Hematopoietic multipotent progenitor cell treated with erythropoietin and hydrocortisone succinate and interleukin-3 and kit ligand, for 4 days (in vitro differentiated cells): ENCODE data around the gene ADGRL3.
A peak's percentile ranks its signal among the peaks of the same experiment; 100 is the strongest.
"Not testable (repeated sequence)": the region's sequence is repeated elsewhere in the genome, so short reads cannot be mapped to it uniquely, and the experiment has no call there.

ENCODE experiments used
- DNase-seq: peaks from one replicate; pipeline ENCODE4 v3.0.0-alpha.2; 2015

Gene ADGRL3

DNA sequence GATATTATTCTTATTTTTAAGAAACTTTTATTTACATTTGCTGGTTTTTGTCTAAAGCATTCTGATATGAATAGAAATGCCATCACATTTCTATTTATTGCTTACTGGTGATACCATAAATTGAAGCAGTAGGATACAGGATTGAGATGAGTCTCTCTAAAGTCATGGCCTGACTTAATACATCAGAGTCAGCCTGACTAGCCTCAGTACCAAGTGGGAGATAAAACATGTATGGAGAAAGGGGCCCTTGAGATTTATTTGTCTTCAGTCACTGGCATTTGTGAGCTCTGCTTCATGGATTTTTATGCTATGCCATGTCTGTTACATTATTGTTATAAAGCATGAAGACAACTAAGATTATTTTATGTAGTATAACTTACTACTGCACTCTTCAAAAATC lies 465.5 kb downstream of the ADGRL3 start:
- DNase-seq = no peak

DNA sequence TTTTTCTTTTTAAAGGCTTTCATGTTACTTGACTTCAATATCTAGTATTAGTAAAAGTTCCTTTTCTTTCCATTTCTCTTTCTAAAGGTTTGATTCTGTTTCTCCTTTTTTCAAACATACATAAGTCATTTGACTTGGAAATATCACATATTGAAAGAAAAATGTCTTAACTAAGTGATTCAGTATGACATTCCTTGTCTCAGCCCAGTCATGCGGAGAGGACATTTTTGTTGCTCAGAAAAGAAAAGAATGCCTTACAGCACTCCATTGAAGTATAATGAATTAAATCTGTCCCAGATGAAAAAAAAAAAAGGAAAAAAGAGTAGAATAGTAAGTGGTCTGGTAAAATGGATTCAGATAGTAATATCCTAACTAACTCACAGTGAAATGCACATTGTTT lies 466.1 kb downstream of the ADGRL3 start:
- no peak for DNase-seq

- DNase-seq = no peak
These were observed 471.5 kb downstream of the ADGRL3 start for GRCh38 chr4:61671599-61671998.

- DNase-seq = no peak
These were observed 475.3 kb downstream of the ADGRL3 start for GRCh38 chr4:61675464-61675863.

- DNase-seq = no peak
These were observed 478.2 kb downstream of the ADGRL3 start for GRCh38 chr4:61678297-61678696.

GRCh38 chr4:61693520-61693919 lies 493.4 kb downstream of the ADGRL3 start:
- no peak for DNase-seq

DNA sequence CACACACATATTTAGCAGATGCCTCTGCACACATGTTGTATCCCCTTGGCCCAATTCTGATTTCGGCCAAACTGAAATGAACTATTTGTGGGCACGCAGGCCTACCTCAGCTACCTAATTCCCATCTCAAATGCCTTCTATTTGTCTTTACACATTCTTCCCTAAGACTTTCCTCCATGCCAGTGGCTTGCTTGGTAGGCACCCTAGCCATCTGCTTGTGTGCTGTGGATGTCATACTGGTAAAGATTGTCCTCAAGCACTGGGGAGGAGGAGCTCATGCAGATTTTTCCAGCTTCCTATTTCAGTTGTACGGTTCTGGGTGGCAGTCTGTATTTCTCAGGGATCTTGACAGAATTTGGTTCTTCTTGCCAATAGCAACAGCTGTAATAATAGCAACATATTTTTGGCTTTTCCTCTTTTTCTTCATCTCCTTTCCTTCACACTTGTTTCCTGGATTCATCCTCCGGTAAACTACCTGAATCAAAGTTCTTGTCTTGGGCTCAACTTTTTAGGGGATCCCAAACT lies 514.3 kb downstream of the ADGRL3 start:
- DNase-seq = no peak

DNA sequence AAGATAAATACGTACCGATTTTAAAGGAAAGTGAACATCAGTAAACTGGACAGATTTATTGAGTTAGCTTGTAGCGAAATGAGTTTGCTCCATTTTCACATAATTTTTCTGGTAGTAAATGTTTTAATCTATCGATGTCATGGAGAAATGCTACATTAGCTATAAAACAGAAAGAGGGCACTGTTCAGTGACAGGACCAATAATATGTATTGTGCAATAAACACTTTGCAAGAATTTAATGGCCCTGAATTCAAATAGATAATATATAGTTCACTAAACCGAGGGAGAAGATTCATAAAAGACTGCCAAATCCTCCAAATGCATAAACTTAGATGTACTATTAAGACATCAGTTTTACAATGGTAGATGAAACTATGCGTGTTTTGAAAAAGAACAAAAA lies 516.3 kb downstream of the ADGRL3 start:
- no peak for DNase-seq

GRCh38 chr4:61723492-61723891 lies 523.4 kb downstream of the ADGRL3 start:
- DNase-seq = no peak

DNA sequence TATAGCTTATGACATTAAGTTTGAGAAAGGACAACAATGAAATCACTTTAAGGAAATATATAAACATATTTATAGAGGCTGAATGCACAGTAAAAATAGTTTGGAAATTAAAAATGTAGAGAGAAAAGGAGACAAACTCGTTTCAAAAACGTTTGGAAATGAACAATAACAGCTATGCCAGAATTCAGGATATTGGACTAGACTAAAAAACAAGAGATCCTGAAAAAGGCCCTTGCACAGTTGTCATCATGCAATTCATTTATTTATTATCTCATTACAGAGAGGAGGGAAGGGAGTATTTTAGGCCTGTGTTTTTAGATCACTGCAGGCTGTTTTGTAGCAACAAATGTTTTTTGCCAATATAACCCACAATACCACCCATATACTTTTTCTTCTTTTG lies 527.2 kb downstream of the ADGRL3 start:
- DNase-seq = no peak

DNA sequence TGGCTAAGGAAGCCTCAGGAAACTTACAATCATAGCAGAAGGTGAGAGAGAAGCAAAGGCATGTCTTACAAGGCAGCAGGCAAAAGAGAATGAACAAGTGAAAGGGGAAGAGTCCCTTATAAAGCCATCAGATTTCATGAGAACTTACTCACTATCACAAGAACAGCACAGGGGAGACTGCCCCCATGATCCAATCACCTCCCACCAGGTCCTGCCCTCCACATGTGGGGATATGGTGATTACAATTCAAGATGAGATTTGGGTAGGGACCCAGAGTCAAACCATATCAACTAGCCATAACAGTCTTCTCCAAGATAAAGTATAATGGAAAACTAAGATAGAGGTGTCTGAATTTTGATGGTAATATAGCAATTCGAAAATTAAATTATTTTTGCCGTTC lies 534.3 kb downstream of the ADGRL3 start:
- no peak for DNase-seq

DNA sequence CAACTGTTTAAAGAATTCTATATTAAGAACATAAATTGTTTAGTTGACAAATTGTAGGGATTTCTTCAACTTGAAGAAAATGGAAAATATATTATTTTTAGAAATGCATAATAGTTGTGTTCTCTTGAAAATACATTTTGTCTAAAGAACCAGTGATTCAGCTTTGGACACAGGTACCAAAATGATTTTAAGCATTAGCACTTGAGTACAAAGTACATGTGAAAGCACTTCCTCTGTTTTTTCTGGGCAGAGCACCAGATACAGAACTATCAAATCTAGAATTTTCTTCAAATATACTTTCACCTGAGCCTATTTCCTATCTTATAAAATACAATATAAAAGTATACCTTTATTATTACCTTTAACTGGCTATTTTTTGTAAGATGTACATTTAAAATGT lies 539.8 kb downstream of the ADGRL3 start:
- no peak for DNase-seq

DNA sequence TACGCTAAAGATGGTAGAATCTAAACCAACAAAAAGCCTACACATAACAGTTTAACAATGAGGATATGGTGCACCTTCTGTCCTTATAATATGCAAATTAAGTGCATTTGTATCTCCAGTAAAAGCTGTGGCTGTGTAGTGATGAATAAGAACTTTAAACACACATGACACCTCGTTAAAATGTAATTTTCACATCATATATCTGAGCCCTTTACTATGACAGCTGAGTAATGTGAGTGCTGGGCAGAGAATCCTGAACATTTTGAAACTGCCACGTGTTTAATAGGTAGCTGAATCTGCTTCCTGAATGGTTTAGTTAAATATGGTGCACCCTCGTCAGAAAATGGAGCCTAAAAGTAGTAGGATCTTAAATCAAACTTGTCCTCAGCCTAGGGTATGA lies 540.8 kb downstream of the ADGRL3 start:
- no peak for DNase-seq

- DNase-seq = peak; percentile 55
These were observed 541.4 kb downstream of the ADGRL3 start for GRCh38 chr4:61741327-61742096.

GRCh38 chr4:61750810-61751209 lies 550.7 kb downstream of the ADGRL3 start:
- DNase-seq = no peak

- no peak for DNase-seq
These were observed 552.5 kb downstream of the ADGRL3 start for GRCh38 chr4:61752617-61753016.

DNA sequence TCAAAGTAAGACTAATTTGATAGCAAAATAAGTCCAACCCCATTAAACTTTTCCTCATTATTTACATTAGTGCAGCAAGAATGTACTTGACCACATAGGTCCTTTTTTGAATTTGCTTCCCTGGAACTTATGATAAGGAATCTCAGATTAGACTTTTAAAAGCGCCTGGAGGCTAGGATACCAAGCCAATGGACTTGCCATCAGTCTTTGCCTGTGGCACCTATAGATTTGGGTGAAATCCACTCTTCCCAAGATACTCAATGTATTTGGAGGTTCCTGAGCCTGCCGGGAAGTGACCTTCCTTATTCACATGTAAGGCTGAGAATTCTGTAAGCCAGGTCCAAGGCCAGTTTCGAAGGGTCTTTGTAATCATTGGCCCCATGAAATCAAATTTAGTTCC lies 553.6 kb downstream of the ADGRL3 start:
- DNase-seq = no peak

DNA sequence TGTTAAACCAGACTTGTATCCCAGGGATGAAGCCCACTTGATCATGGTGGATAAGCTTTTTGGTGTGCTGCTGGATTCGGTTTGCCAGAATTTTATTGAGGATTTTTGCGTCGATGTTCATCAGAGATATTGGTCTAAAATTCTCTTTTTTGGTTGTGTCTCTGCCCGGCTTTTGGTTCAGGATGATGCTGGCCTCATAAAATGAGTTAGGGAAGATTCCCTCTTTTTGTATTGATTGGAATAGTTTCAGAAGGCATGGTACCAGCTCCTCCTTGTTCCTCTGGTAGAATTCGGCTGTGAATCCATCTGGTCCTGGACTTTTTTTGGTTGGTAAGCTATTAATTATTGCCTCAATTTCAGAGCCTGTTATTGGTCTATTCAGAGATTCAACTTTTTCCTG lies 556.8 kb downstream of the ADGRL3 start:
- DNase-seq = not testable (repeated sequence)

DNA sequence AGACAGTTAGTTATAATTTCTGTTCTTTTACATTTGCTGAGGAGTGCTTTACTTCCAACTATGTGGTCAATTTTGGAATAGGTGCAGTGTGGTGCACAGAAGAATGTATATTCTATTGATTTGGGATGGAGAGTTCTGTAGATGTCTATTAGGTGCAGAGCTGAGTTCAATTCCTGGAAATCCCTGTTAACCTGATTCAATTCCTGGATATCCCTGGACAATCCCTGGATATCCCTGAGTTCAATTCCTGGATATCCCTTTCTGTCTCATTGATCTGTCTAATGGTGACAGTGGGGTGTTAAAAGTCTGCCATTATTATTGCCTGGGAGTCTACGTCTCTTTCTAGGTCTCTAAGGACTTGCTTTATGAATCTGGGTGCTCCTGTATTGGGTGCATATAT lies 557.9 kb downstream of the ADGRL3 start:
- not testable (repeated sequence) for DNase-seq

DNA sequence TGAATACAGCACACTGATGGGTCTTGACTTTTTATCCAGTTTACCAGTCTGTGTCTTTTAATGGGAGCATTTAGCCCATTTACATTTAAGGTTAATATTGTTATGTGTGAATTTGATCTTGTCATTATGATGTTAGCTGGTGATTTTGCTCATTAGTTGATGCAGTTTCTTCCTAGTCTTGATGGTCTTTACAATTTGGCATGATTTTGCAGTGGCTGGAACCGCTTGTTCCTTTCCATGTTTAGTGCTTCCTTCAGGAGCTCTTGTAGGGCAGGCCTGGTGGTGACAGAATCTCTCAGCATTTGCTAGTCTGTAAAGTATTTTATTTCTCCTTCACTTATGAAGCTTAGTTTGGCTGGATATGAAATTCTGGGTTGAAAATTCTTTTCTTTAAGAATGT lies 558.5 kb downstream of the ADGRL3 start:
- not testable (repeated sequence) for DNase-seq

GRCh38 chr4:61759245-61759644 lies 559.1 kb downstream of the ADGRL3 start:
- not testable (repeated sequence) for DNase-seq

DNA sequence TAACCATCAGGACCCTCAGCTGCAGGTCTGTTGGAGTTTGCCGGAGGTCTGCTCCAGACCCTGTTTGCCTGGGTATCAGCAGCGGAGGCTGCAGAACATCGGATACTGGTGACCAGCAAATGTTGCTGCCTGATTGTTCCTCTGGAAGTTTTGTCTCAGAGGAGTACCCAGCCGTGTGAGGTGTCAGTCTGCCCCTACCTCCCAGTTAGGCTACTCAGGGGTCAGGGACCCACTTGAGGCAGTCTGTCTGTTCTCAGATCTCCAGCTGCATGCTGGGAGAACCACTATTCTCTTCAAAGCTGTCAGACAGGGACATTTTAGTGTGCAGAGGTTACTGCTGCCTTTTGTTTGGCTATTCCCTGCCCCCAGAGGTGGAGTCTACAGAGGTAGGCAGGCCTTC lies 559.8 kb downstream of the ADGRL3 start:
- not testable (repeated sequence) for DNase-seq

GRCh38 chr4:61760820-61761219 lies 560.7 kb downstream of the ADGRL3 start:
- no peak for DNase-seq

DNA sequence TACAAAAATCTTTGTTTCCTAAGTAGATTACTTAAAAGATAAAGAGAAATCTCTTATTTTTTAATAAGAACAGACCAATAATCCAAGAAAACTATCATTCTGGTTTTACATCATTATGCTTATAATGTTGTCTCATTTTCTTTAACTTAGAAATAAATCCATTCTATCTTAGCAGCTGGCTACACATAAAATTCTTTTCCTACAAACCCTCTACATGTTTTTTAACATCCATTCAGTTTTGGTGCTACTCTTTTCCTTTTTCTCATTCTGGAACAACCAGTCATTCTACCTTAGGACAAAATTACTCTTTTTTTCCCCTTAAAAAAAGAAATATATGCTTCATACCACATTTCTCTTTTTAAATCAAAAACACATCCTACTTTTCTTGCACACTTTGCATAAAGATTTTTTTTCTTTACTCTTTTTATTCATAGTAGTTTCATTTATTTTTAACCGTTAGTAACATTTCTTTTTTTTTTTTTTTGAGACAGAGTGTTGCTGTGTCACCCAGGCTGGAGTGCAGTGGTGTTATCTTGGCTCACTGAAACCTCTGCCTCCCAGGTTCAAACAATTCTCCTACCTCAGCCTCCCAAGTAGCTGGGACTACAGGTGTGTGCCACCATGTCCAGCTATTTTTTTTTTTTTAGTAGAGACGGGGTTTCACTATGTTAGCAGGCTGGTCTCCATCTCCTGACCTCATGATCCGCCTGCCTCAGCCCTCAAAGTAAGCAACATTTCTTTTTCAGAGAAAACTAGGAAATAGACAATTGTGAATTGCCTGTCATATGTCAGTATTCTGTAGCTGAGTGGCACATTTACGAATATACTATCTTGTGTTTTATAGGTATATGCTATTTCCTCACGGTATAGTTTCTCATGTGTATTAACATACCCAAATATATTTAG lies 562.8 kb downstream of the ADGRL3 start:
- no peak for DNase-seq
